ENCODE measurements around the gene OPCML. TPM values are rescaled to one million over a fixed set of nuclear protein-coding genes. Genes with fewer than 3 reads are reported as not detected.

Gene OPCML
- total and polyA plus RNA-seq, 7 experiments from 2014 or later = not detected

GRCh38 chr11:132948252-132948651 lies 584.0 kb downstream of the OPCML start:
- Histone ChIP-seq H3K4me3 (ENCODE audit: low read length) (no peak overlapping the region), H3K4me1 (ENCODE audit: control insufficient read depth in 2 of 2, insufficient read depth in 2 of 2, low read length in 2 of 2) (no peaks in the 10 kb centered on the region), H3K36me3 (ENCODE audit: control insufficient read depth in 2 of 3, insufficient read depth in 3 of 3, low read length in 3 of 3) (no peaks in the 10 kb centered on the region), H3K27me3 (ENCODE audit: control insufficient read depth in 2 of 2, insufficient read depth in 2 of 2, low read length in 2 of 2) (no peaks in the 10 kb centered on the region), H3K9me3 (ENCODE audit: control insufficient read depth in 2 of 3, low read length in 3 of 3) (no peaks in the 10 kb centered on the region), H3K27ac (ENCODE audit: low read depth, low read length) (no peak overlapping the region)
- H3K27ac Mint-ChIP-seq = no peak overlapping the region
- H3K4me1 Mint-ChIP-seq = peaks cover 0 to 5% (median 0%) of the 10 kb centered on the region in 7 donors
- DNase-seq (no peak), ATAC-seq (no peak)
- no peak overlapping the region for H3K4me3 Mint-ChIP-seq
- POLR2A ChIA-PET = no interaction called here
- CTCF ChIA-PET = no interaction called here
- H3K36me3 Mint-ChIP-seq = peaks cover 0 to 3% (median 0%) of the 10 kb centered on the region in 5 donors
- H3K9me3 Mint-ChIP-seq = peaks cover 0 to 12% (median 1%) of the 10 kb centered on the region in 11 donors
- intact Hi-C loops (cut with micrococcal nuclease) = loop anchor here in 1 of 2 donors (10.0 kb wide), 1 partner anchor 1203 kb away; no protein-coding TSS in a partner anchor
- H3K27me3 Mint-ChIP-seq = peaks cover 9 to 37% (median 14%) of the 10 kb centered on the region in 5 donors

GRCh38 chr11:132944569-132944944 lies 587.7 kb downstream of the OPCML start:
- intact Hi-C loops (cut with micrococcal nuclease) = loop anchor here (5.0 to 10.0 kb wide), 2 partner anchors 1197 to 1200 kb away; no protein-coding TSS in a partner anchor
- DNase-seq = no peak
- Mint-ChIP-seq H3K27ac (no peak overlapping the region), H3K4me3 (no peak overlapping the region), H3K4me1 (peaks cover 0 to 5% (median 0%) of the 10 kb centered on the region in 7 donors), H3K27me3 (peaks cover 18 to 54% (median 32%) of the 10 kb centered on the region in 5 donors), H3K36me3 (no peaks in the 10 kb centered on the region), H3K9me3 (peaks cover 0 to 4% (median under 1%) of the 10 kb centered on the region in 11 donors)
- Histone ChIP-seq H3K27me3 (ENCODE audit: control insufficient read depth in 2 of 2, insufficient read depth in 2 of 2, low read length in 2 of 2) (no peaks in the 10 kb centered on the region), H3K4me3 (ENCODE audit: low read length) (no peak overlapping the region), H3K4me1 (ENCODE audit: control insufficient read depth in 2 of 2, insufficient read depth in 2 of 2, low read length in 2 of 2) (no peaks in the 10 kb centered on the region), H3K36me3 (ENCODE audit: control insufficient read depth in 2 of 3, insufficient read depth in 3 of 3, low read length in 3 of 3) (no peaks in the 10 kb centered on the region), H3K9me3 (ENCODE audit: control insufficient read depth in 2 of 3, low read length in 3 of 3) (no peaks in the 10 kb centered on the region), H3K27ac (ENCODE audit: low read depth, low read length) (no peak overlapping the region)
- POLR2A ChIA-PET = no interaction called here
- CTCF ChIA-PET = no interaction called here
- no peak for ATAC-seq

- Histone ChIP-seq H3K4me3 (ENCODE audit: low read length) (no peak overlapping the region), H3K27me3 (ENCODE audit: control insufficient read depth in 2 of 2, insufficient read depth in 2 of 2, low read length in 2 of 2) (no peaks in the 10 kb centered on the region), H3K4me1 (ENCODE audit: control insufficient read depth in 2 of 2, insufficient read depth in 2 of 2, low read length in 2 of 2) (no peaks in the 10 kb centered on the region), H3K36me3 (ENCODE audit: control insufficient read depth in 2 of 3, insufficient read depth in 3 of 3, low read length in 3 of 3) (no peaks in the 10 kb centered on the region), H3K9me3 (ENCODE audit: control insufficient read depth in 2 of 3, low read length in 3 of 3) (no peaks in the 10 kb centered on the region), H3K27ac (ENCODE audit: low read depth, low read length) (no peak overlapping the region)
- peaks cover 18 to 54% (median 32%) of the 10 kb centered on the region in 5 donors for H3K27me3 Mint-ChIP-seq
- H3K9me3 Mint-ChIP-seq = peaks cover 0 to 4% (median 0%) of the 10 kb centered on the region in 11 donors
- DNase-seq = no peak
- ChIA-PET POLR2A (no interaction called here), CTCF (no interaction called here)
- H3K27ac Mint-ChIP-seq = no peak overlapping the region
- H3K4me1 Mint-ChIP-seq = peaks cover 0 to 5% (median 0%) of the 10 kb centered on the region in 7 donors
- no peak for ATAC-seq
- H3K36me3 Mint-ChIP-seq = no peaks in the 10 kb centered on the region
- no peak overlapping the region for H3K4me3 Mint-ChIP-seq
- intact Hi-C loops (cut with micrococcal nuclease) = loop anchor here (5.0 to 10.0 kb wide), 2 partner anchors 1197 to 1199 kb away; no protein-coding TSS in a partner anchor
Observed at GRCh38 chr11:132943706-132944568, 588.4 kb downstream of the OPCML start.

GRCh38 chr11:132943357-132943705 lies 589.0 kb downstream of the OPCML start:
- no peak overlapping the region for H3K27ac Mint-ChIP-seq
- no peaks in the 10 kb centered on the region for H3K9me3 ChIP-seq (ENCODE audit: control insufficient read depth in 2 of 3, low read length in 3 of 3)
- ATAC-seq (no peak), DNase-seq (no peak)
- no peak overlapping the region for H3K27ac ChIP-seq (ENCODE audit: low read depth, low read length)
- POLR2A ChIA-PET = no interaction called here
- peaks cover 18 to 52% (median 32%) of the 10 kb centered on the region in 5 donors for H3K27me3 Mint-ChIP-seq
- H3K4me3 ChIP-seq (ENCODE audit: low read length) = no peak overlapping the region
- intact Hi-C loops (cut with micrococcal nuclease) = loop anchor here (5.0 to 10.0 kb wide), 2 partner anchors 1196 to 1199 kb away; no protein-coding TSS in a partner anchor
- no peaks in the 10 kb centered on the region for H3K36me3 Mint-ChIP-seq
- no peaks in the 10 kb centered on the region for H3K36me3 ChIP-seq (ENCODE audit: control insufficient read depth in 2 of 3, insufficient read depth in 3 of 3, low read length in 3 of 3)
- H3K9me3 Mint-ChIP-seq = peaks cover 0 to 4% (median 0%) of the 10 kb centered on the region in 11 donors
- CTCF ChIA-PET = no interaction called here
- H3K4me1 Mint-ChIP-seq = peaks cover 0 to 5% (median 0%) of the 10 kb centered on the region in 7 donors
- no peaks in the 10 kb centered on the region for H3K27me3 ChIP-seq (ENCODE audit: control insufficient read depth in 2 of 2, insufficient read depth in 2 of 2, low read length in 2 of 2)
- H3K4me1 ChIP-seq (ENCODE audit: control insufficient read depth in 2 of 2, insufficient read depth in 2 of 2, low read length in 2 of 2) = no peaks in the 10 kb centered on the region
- peak overlapping the region in 1 of 10 donors; percentile 51 for H3K4me3 Mint-ChIP-seq

- CTCF ChIA-PET = no interaction called here
- Mint-ChIP-seq H3K4me1 (peaks cover 0 to 5% (median 0%) of the 10 kb centered on the region in 7 donors), H3K4me3 (peak overlapping the region in 1 of 10 donors; percentile 51), H3K9me3 (peaks cover 0 to 4% (median 0%) of the 10 kb centered on the region in 11 donors), H3K27ac (no peak overlapping the region), H3K27me3 (peaks cover 18 to 47% (median 32%) of the 10 kb centered on the region in 5 donors), H3K36me3 (no peaks in the 10 kb centered on the region)
- H3K27me3 ChIP-seq (ENCODE audit: control insufficient read depth in 2 of 2, insufficient read depth in 2 of 2, low read length in 2 of 2) = no peaks in the 10 kb centered on the region
- POLR2A ChIA-PET = no interaction called here
- no peak for DNase-seq
- no peak for ATAC-seq
- H3K4me3 ChIP-seq (ENCODE audit: low read length) = no peak overlapping the region
- H3K9me3 ChIP-seq (ENCODE audit: control insufficient read depth in 2 of 3, low read length in 3 of 3) = no peaks in the 10 kb centered on the region
- intact Hi-C loops (cut with micrococcal nuclease) = loop anchor here (5.0 to 10.0 kb wide), 2 partner anchors 1195 to 1198 kb away; no protein-coding TSS in a partner anchor
- no peaks in the 10 kb centered on the region for H3K36me3 ChIP-seq (ENCODE audit: control insufficient read depth in 2 of 3, insufficient read depth in 3 of 3, low read length in 3 of 3)
- no peak overlapping the region for H3K27ac ChIP-seq (ENCODE audit: low read depth, low read length)
- no peaks in the 10 kb centered on the region for H3K4me1 ChIP-seq (ENCODE audit: control insufficient read depth in 2 of 2, insufficient read depth in 2 of 2, low read length in 2 of 2)
Observed at GRCh38 chr11:132942611-132943356, 589.5 kb downstream of the OPCML start.

- intact Hi-C loops (cut with micrococcal nuclease) = loop anchor here (5.0 to 10.0 kb wide), 2 partner anchors 1194 to 1197 kb away; no protein-coding TSS in a partner anchor
- H3K4me3 ChIP-seq (ENCODE audit: low read length) = no peak overlapping the region
- H3K27ac Mint-ChIP-seq = no peak overlapping the region
- H3K9me3 ChIP-seq (ENCODE audit: control insufficient read depth in 2 of 3, low read length in 3 of 3) = no peaks in the 10 kb centered on the region
- H3K36me3 ChIP-seq (ENCODE audit: control insufficient read depth in 2 of 3, insufficient read depth in 3 of 3, low read length in 3 of 3) = no peaks in the 10 kb centered on the region
- no peaks in the 10 kb centered on the region for H3K36me3 Mint-ChIP-seq
- H3K4me1 Mint-ChIP-seq = peaks cover 0 to 5% (median 0%) of the 10 kb centered on the region in 7 donors
- ChIA-PET POLR2A (no interaction called here), CTCF (interaction anchor here (1.0 kb wide), 1 partner anchor 16 kb away, joined by 3 read pairs; no protein-coding TSS in a partner anchor)
- no peak overlapping the region for H3K4me3 Mint-ChIP-seq
- no peak for DNase-seq
- H3K27ac ChIP-seq (ENCODE audit: low read depth, low read length) = no peak overlapping the region
- H3K27me3 Mint-ChIP-seq = peaks cover 18 to 40% (median 32%) of the 10 kb centered on the region in 5 donors
- H3K9me3 Mint-ChIP-seq = peaks cover 0 to 8% (median 0%) of the 10 kb centered on the region in 11 donors
- no peaks in the 10 kb centered on the region for H3K27me3 ChIP-seq (ENCODE audit: control insufficient read depth in 2 of 2, insufficient read depth in 2 of 2, low read length in 2 of 2)
- no peak for ATAC-seq
- H3K4me1 ChIP-seq (ENCODE audit: control insufficient read depth in 2 of 2, insufficient read depth in 2 of 2, low read length in 2 of 2) = no peaks in the 10 kb centered on the region
Observed at GRCh38 chr11:132941761-132942160, 590.5 kb downstream of the OPCML start.

All from naive thymus-derived CD4-positive, alpha-beta T cell (primary cell).